ENCODE results near the gene CCDC188.

The CCDC188 gene

GRCh38 chr22:20150381-20151275, at the start of gene CCDC188:
TSS of gene CCDC188 (minus strand) at chr22:20151055. CDS start at chr22:20150986, 69 bp downstream.
- DNase-seq (ENCODE audit: low read depth in 1 of 2, low spot score in 1 of 2): no peak

DNA sequence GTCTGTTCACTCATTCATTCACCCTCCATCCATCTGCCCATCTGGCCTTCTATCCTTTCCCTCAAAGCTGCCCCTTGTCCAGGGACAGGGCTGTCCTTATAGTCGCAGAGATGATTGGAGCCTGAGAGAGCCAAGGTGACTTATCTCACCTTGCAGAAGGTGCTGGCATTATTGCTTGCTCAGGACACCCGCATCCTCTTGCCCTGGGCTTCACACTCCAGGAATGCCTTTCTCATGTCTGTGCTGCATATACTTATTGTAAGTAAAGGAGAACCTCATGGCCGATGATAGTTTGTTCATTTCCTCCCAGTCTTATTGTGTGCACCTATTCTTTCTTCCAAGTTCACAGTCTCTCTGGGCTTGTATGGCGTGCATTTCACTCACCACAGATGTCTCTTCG, 49.1 kb upstream of the CCDC188 start:
- DNase-seq (ENCODE audit: low read depth in 1 of 2, low spot score in 1 of 2): no peak

- DNase-seq (ENCODE audit: low read depth in 1 of 2, low spot score in 1 of 2): no peak
Observed at GRCh38 chr22:20199413-20199842, 48.6 kb upstream of the CCDC188 start.

- no peak for DNase-seq (ENCODE audit: low read depth in 1 of 2, low spot score in 1 of 2)
Observed at GRCh38 chr22:20198557-20199319, 47.9 kb upstream of the CCDC188 start.

- DNase-seq (ENCODE audit: low read depth in 1 of 2, low spot score in 1 of 2): no peak
Observed at GRCh38 chr22:20197407-20198030, 46.7 kb upstream of the CCDC188 start.

DNA sequence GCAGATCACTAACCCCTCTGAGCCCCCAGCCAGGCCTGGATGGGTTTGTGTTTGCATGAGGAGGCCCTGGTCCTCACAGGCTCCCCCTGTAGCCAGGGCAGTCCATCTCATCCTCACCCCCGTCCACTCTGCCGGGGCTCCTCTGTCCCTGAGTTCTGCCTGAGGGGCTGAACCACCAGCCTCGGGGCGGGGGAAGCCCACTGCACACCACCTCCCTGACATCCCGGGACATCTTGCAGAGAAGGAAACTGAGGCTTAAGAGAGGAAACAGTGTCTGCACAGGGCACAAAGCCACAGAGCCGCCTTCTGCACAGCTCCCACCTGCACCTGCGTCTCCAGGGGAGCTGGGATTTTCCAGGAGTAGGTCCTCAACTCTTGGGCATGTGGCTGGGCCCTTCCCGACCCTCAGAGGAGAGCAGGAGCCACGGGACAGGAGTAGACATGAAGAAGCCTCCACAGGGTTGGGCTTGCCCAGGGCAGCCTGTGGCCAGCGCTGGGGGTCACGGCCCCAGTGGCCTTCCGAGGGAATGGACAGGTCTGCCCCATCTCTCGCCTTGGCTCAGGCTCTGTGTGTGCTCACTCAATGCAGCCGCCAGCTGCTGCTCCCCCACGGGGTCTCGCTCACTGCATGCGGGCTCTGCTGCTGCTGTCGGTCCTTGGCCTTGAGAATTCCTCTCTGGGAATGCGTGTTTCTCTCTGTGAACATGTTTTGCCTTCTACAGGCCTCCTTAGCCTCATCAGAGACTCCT, 45.4 kb upstream of the CCDC188 start:
- no peak for DNase-seq (ENCODE audit: low read depth in 1 of 2, low spot score in 1 of 2)

DNA sequence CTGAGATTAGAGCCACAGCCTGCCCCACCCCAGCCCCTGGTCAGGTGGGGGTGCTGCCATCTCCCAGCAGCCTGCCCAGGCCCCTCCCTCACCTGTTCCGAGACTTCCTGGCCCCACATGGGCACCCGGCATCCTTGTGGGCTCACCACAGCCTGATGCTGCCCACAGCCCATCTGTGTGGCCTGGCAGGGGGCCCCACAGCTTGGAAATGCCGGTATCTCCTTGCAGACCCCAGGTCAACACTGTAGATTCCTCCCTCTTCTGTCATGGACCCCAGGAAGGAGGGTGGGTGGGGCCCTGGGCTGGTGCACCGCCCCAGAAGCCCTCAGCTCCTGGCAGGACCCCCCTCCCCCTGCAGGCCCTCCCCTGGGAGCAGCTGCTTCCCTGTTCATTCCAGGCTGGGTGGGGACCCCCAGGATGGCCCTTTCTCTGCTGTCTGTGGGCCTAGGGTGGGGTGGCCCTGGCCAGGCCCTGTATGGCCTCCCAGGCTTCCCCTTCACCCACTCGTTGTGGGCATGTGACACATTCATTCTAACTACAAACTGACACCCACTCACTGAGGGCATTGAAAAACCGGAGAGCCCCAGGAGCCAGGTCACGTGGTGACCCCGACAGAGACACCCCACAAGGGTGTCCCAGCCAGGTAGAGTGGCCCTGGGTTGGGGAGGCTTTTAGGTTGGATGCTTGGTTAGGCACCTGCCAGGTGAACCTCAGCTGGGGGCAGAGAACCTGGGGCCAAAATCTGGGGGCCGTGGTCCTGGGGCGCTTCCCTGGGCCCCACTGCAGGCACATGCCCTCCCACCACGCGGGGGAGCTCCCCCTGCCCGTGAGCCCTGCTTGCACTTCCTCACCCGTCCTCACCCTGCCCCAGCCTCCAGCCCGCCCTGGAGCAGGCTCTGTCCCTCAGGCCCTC, 44.1 kb upstream of the CCDC188 start:
- no peak for DNase-seq (ENCODE audit: low read depth in 1 of 2, low spot score in 1 of 2)

- no peak for DNase-seq (ENCODE audit: low read depth in 1 of 2, low spot score in 1 of 2)
Observed at GRCh38 chr22:20193761-20194494, 43.1 kb upstream of the CCDC188 start.

DNA sequence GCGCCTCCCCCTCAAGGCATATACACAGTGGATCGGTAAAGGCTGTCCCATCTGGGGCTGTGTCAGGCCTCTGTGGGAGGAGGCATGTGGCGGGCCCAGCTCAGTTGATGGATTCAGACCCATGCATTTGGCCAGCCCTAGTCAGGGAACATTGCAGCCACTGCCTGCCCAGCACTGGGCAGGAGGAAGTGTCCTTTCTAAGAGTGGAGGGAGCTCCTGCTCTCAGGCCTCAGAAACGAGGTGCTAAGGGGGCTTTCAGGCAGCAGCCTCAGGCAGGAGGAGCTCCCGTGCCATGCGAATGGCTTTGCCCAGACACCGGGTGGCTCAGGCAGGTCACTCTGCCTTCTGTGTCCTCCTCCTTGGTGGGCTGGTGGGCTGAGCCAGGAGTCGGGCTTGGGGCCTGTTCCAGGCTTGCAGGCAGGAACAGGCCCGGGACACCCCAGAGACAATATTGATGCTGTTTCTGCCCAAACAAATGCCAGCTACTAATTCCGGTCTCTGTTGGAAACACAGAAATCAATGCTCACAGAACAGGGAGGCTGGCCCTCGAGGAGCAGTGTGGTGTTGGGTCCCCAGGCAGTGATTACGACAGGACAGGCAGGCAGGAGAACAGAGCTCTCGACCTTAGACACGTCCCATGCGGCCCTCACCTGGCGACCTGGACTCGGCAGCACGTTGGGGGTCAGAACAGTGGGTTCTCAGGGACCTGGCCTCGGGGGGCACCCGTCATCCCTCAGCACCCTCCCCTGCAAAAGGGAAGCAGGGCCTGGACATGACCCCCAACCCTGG, 42.3 kb upstream of the CCDC188 start:
- DNase-seq (ENCODE audit: low read depth in 1 of 2, low spot score in 1 of 2): no peak

DNA sequence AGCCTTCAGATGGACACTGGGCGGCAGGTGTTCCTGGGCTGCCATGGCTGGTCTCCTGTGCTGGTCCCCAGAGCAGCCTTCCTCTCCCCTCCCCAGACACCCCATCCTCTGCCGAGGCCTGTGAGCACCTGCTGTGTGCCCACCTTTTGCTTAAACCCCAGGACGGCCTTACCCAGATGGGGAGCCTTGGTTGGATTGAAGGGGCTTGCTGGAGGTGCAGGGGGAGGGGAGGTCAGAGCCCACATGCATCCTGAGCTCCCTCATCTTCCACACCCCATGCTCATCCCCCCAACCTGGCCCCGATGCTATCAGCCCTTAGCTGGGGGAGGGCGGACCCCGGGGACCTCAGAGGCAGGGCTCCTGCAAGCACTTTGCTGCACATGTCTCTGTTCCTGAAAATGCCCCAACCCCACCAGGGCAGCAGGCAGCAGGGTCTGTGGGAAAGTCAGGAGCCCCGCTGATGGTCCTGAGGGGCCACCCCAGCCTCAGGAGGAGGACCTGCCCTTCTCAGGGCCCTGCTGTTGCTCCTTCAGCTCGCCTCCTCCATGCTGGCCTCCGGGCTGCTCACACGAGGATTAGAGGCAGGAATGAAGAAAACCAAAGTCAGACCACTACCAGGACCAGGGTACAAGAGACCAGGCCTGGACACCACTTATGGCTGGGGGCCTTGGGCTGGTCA, 41.6 kb upstream of the CCDC188 start:
- DNase-seq (ENCODE audit: low read depth in 1 of 2, low spot score in 1 of 2): no peak

- DNase-seq (ENCODE audit: low read depth in 1 of 2, low spot score in 1 of 2): no peak
Observed at GRCh38 chr22:20191803-20192202, 40.9 kb upstream of the CCDC188 start.

DNA sequence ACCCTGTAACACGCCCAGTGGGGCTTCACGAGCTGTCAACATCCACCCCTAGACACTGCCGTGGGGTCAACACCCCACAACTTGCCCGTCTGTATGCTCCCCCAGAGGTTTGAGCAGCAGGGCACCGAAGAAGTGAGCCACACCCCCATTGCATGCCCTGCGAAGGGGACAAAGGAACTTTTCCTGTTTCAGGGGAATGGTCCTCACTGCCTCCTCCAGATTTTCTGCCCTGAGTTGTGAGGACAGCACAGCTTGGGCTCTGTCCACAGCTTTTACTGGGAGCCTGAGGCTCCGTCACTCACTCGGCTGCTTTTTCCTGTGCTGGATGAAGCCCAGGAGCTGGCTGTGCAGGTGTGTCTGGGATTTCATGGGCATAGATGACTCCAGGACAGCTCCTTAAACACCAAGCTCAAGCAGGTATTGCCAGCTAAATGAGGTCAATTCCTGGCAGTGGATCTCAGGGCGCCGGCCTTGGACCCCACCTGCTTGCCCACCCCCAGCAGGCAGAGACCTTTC, 40.2 kb upstream of the CCDC188 start:
- no peak for DNase-seq (ENCODE audit: low read depth in 1 of 2, low spot score in 1 of 2)

DNA sequence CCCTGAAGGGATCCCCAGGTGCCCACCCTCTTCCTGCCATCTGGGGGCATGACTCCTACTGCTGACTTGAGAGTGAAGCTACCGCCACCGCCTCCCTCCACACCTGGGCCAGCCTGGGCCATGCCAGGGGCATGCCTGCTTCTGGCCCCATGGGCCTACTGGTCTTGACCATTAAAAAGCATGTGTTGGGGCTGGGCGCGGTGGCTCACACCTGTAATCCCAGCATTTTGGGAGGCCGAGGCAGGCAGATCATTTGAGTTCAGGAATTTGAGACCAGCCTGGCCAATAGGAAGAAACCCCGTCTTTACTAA, 37.7 kb upstream of the CCDC188 start:
- DNase-seq (ENCODE audit: low read depth in 1 of 2, low spot score in 1 of 2): no peak

DNA sequence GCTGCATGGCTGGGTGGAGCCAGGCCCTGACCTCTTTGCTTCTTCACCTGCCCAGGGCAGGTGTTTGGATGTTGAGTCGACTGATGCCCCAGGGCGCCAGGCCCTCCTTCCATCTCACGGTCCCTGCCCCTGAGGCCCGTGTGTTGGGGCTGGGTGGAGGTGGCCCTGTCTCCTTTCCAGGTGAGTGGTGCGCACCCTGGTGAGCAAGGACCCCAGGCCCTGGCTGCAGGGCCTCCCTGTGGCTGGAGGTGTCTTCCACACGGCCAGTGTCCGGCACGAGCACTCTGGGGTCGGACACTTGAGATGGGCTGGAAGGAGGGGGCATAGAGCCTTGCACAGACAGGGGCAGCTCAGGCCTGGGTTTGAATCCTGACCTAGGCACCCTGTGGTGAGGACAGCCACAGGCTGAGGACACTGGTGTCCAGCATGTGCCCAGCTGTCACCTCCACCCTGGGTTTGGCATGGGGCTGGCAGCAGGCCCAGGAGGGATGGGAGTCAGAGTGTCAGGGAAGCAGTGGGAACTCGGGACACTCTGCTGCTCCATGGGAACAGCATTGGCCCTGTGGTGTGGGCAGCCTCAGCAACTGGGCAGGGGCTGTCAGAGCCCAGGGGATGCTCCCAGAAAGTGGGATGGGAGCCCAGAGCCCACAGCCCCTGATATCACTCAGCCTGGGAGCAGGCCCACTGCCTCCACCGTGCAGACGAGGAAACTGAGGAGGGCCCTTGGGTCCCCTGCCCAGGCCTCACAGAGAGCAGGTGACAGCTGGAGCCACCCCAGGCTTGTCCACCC, 37.1 kb upstream of the CCDC188 start:
- DNase-seq (ENCODE audit: low read depth in 1 of 2, low spot score in 1 of 2): no peak

DNA sequence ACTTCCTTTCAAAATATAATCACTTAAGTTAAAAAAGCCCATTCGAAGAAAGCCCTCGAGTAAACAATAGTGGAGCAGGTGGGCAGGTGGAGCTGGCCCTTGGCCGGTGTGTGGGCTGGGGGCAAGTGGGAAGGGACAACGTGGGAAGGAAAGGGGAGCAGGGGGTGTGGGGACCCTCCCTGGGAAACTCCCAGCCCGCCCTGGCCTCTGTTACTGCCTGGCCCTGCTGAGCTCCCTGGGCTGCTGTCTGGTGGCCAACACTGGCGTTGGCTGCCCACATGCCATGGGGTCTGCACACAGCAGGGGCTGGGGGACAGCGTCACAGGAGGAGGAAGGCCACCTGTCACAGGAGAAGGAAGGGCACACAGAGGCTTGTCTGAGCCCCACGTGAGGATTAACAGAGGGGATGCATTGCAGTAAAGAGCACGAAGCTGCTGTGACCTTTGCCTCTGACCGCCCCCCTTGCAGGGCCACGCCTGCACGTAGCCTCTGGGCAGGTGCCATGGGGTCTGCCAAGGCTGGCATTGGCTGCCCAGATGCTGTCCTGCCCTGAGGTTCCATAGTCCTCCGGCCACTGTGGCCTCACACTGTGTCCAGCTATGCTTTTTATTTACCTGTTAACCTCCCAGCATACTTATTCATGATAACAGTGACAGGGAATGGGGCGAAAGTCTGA, 36.2 kb upstream of the CCDC188 start:
- DNase-seq (ENCODE audit: low read depth in 1 of 2, low spot score in 1 of 2): no peak

DNA sequence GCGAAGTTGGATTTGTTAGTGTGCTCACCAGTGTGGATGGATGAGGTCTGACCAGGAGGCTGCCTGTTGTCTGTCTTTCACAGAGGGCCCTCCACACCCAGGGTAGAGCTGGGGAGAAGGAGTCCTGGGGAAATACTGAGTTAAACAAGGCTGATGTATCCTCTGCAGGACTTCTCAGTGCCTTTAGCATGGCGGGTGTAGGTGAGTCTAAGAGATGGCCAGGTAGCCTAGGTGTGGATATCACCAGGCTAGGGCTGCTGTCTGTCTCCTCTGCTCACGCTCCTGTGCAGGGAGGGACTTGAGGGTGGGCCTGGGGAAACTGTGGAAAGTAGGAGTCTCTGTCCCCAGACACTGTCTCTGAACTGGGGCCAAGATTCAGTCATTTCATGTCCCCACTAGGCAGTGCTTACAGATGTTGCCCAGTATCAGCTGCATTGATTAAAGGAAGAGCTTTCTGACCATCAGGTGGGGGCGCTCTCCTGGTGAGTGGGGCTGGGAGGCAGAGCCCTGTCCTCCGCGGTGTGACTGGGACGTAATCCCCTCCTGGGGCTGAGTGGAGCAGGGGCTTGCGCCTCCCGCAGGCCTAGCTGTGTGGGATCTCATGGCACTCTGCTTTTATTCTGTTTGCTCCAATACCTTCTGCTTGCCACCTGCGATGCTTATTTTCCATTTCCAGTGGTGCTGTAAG, 35.5 kb upstream of the CCDC188 start:
- no peak for DNase-seq (ENCODE audit: low read depth in 1 of 2, low spot score in 1 of 2)

Measured in activated CD4-positive, alpha-beta T cell treated with anti-CD3 and anti-CD28 coated beads, Interleukin-2, amount 50 U/mL, for 24 hours (primary cell).